Lung (tissue), 12 donors: ENCODE results near the gene VCL. TPM values are rescaled to one million over a fixed set of nuclear protein-coding genes. Genes with fewer than 3 reads are reported as not detected.
A peak's percentile ranks its signal among the peaks of the same experiment; 100 is the strongest.

Experiments
- ATAC-seq: fragments of 200-7000 bp; cut with Tn5 transposase; one replicate; pipeline ENCODE4 v1.9.1; 2020; ENCODE audit warnings: moderate number of reproducible peaks; ENCODE audit not compliant: insufficient read depth, low FRiP score
- DNase-seq, 3 donors: peaks; one replicate each; pipeline ENCODE4 v3.0.0-alpha.2; 2013 to 2017
- H3K27ac ChIP-seq, 2 donors: one replicate each; pipeline ENCODE4 v1.5.1; 2013; ENCODE audit warnings: mild to moderate bottlenecking in 2 of 2, moderate library complexity in 2 of 2, control low read depth in 1 of 2, inconsistent platforms in 1 of 2, low read depth in 1 of 2, low read length in 1 of 2
- H3K27me3 ChIP-seq, 3 donors: one replicate each; pipeline ENCODE4 v1.5.1; 2013; ENCODE audit warnings: low read length in 2 of 3; ENCODE audit not compliant: control insufficient read depth in 3 of 3, insufficient read depth in 3 of 3
- H3K36me3 ChIP-seq, 4 donors: one replicate each; pipeline ENCODE4 v1.5.1; 2013; ENCODE audit warnings: low read length in 4 of 4, mild to moderate bottlenecking in 1 of 4, moderate library complexity in 1 of 4; ENCODE audit not compliant: control insufficient read depth in 4 of 4, insufficient read depth in 4 of 4
- H3K4me1 ChIP-seq, 5 donors: one replicate each; pipeline ENCODE4 v1.5.1; 2013; ENCODE audit warnings: low read length in 5 of 5, mild to moderate bottlenecking in 2 of 5, moderate library complexity in 1 of 5; ENCODE audit not compliant: control insufficient read depth in 5 of 5, insufficient read depth in 5 of 5
- H3K4me3 ChIP-seq: one replicate; pipeline ENCODE4 v1.5.1; 2013; ENCODE audit warnings: mild to moderate bottlenecking, control low read depth, moderate library complexity
- H3K9ac ChIP-seq, 2 donors: one replicate each; pipeline ENCODE4 v1.5.1; 2013; ENCODE audit warnings: low read length in 2 of 2, control low read depth in 1 of 2; ENCODE audit not compliant: insufficient read depth in 1 of 2
- H3K9me3 ChIP-seq, 4 donors: one replicate each; pipeline ENCODE4 v1.5.1; 2013; ENCODE audit warnings: low read length in 3 of 4, mild to moderate bottlenecking in 1 of 4, moderate library complexity in 1 of 4; ENCODE audit not compliant: control insufficient read depth in 4 of 4, insufficient read depth in 3 of 4
- WGBS, 2 donors: extraction: QIAGEN DNeasy Blood & Tissue Kit; methylation state at CpG; one replicate each; pipeline ENCODE4 v1.1.7; 2013; 5-methylcytosine and 5-hydroxymethylcytosine counted together
- polyA plus RNA-seq, 2 donors: library from polyadenylated mRNA; stranded (reverse); fragments of 200-250 nt; gene quantifications; one replicate each; pipeline ENCODE4 v1.2.1, GENCODE V29; 2013
- total RNA-seq, 2 donors: library from RNA; depleted of rRNA in 1 of 2; stranded (reverse); fragments of >200 nt in 1 of 2; gene quantifications; one replicate each; pipeline ENCODE4 v1.2.1, GENCODE V29; 2014 to 2021
- TF ChIP-seq, protein P1 (sequence below): IDR thresholded peaks from 2 replicates; pipeline ENCODE4 v1.5.1; 2012; ENCODE audit warnings: mild to moderate bottlenecking; ENCODE audit errors: control extremely low read depth, extremely low read depth
- donor health status: control.
- donor health status: control.
- donor health status: Bipolar disorder and iron deficiency.
- donor health status: healthy.
- donor health status: DM: yes; HTN: yes; CAD: no.

The VCL gene
- total and polyA plus RNA-seq, 4 donors, result 24.5 to 181 (median 86.3) TPM

DNA sequence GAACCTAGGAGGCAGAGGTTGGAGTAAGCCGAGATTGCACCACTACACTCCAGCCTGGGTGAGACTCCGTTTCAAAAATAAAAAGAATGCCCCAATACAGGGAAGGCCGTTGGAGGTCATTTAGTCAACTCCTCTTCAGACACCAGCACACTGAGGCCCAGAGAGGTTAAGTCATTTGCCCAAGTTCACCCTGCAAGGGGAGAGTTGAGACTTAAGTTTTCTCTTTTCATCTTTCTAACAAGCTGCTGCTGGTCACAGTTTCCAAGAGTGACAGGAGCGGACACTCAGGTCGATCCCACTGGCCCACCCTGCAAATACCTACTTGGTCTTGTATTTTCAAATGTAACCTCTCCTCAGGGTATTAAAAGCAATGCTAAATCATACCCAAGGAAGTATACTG lies 30.4 kb upstream of the VCL start:
- H3K4me3 ChIP-seq, result no peak overlapping the region
- no peaks in the 10 kb centered on the region for H3K27me3 ChIP-seq
- ATAC-seq (no peak), DNase-seq (no peak)
- no peaks in the 10 kb centered on the region for H3K36me3 ChIP-seq
- H3K27ac ChIP-seq, result no peak overlapping the region
- 85 to 92% methylated on average over 5 of the region's 5 CpGs for WGBS, 2 donors
- no peaks in the 10 kb centered on the region for H3K9me3 ChIP-seq
- TF ChIP-seq, protein P1, sequence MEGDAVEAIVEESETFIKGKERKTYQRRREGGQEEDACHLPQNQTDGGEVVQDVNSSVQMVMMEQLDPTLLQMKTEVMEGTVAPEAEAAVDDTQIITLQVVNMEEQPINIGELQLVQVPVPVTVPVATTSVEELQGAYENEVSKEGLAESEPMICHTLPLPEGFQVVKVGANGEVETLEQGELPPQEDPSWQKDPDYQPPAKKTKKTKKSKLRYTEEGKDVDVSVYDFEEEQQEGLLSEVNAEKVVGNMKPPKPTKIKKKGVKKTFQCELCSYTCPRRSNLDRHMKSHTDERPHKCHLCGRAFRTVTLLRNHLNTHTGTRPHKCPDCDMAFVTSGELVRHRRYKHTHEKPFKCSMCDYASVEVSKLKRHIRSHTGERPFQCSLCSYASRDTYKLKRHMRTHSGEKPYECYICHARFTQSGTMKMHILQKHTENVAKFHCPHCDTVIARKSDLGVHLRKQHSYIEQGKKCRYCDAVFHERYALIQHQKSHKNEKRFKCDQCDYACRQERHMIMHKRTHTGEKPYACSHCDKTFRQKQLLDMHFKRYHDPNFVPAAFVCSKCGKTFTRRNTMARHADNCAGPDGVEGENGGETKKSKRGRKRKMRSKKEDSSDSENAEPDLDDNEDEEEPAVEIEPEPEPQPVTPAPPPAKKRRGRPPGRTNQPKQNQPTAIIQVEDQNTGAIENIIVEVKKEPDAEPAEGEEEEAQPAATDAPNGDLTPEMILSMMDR, result no peak
- H3K9ac ChIP-seq, result peak overlapping the region in 1 of 2 donors; percentile 53
- peaks cover 0 to 34% (median 14%) of the 10 kb centered on the region in 5 donors for H3K4me1 ChIP-seq

DNA sequence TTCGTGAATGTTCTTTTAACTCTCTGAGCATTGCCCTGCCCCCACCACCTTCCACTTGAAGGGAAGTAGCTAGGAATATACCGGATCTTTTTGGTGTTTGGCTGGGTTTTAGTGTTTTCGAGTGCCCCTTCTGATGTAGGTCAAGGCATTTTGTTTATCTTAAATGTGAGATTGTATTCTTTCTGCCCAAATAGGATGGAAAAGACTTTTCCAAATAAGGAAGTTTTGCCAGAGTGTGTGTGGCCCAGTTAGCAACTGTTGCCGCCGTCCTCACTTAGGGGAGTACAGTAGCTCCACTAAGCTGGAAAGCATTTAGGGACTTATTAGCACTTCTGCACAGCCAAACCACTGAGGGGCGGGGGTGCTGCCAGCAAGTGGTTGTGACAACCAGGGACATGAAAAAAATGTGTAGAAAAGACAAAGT lies 29.8 kb upstream of the VCL start:
- H3K27me3 ChIP-seq, result no peaks in the 10 kb centered on the region
- ATAC-seq (no peak), DNase-seq (peak; percentile 62 to 83 (median 81))
- H3K9ac ChIP-seq, result peak overlapping the region in 1 of 2 donors; percentile 53
- no peaks in the 10 kb centered on the region for H3K36me3 ChIP-seq
- H3K4me1 ChIP-seq, result peaks cover 0 to 34% (median 14%) of the 10 kb centered on the region in 5 donors
- WGBS, 2 donors, result 49 to 50% methylated on average over 6 of the region's 6 CpGs
- H3K9me3 ChIP-seq, result no peaks in the 10 kb centered on the region
- no peak overlapping the region for H3K4me3 ChIP-seq
- H3K27ac ChIP-seq, result no peak overlapping the region
- TF ChIP-seq, protein P1, result no peak

DNA sequence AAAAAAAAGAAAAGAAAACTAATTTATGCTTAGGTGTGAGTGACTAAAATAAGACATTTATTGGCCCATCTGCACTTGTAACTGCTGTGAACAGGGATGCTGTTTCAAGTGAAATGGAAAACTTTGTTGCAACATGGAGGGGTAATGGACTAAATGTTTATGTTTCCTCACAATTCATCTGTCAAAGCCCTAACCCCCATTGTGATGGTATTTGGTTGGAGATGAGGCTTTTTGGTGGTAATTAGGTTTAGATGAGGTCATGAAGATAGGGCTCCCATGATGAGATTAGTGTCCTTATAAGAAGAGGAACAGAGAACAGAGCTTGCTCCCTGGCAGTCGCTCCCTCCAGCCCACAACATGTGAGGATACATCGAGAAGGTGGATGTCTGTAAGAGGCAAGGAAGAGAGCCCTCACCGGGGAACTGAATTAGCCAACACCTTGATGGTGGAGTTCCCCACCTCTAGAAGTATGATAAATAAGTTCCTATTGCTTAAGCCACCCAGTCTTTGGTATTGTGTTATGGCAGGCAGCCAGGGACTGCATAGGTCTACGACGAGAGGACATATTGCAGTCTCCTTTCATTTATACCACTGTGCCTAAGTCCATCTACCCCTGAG lies 28.6 kb upstream of the VCL start:
- H3K9me3 ChIP-seq, result no peaks in the 10 kb centered on the region

More for the DNA sequence above, 28.6 kb upstream of the VCL start:
- TF ChIP-seq, protein P1, result no peak
- H3K27ac ChIP-seq, result peak overlapping the region in 1 of 2 donors; percentile 0
- no peaks in the 10 kb centered on the region for H3K27me3 ChIP-seq
- H3K4me1 ChIP-seq, result peaks cover 0 to 34% (median 14%) of the 10 kb centered on the region in 5 donors
- no peaks in the 10 kb centered on the region for H3K36me3 ChIP-seq
- WGBS, 2 donors, result 31 to 51% methylated on average over 5 of the region's 5 CpGs
- no peak for ATAC-seq
- DNase-seq, result no peak
- no peak overlapping the region for H3K9ac ChIP-seq
- H3K4me3 ChIP-seq, result no peak overlapping the region
